ENCODE data around the gene EPS8L3. TPM values are rescaled to one million over a fixed set of nuclear protein-coding genes. Genes with fewer than 3 reads are reported as not detected.
"Not testable (repeated sequence)": the region's sequence is repeated elsewhere in the genome, so short reads cannot be mapped to it uniquely, and the experiment has no call there.

EPS8L3 gene
- total RNA-seq, 6 donors from 2014 or later, result 0.20 TPM; not detected in 5

GRCh38 chr1:109716121-109716520, 47.6 kb downstream of the EPS8L3 start:
- H3K4me1 ChIP-seq, result no peaks in the 10 kb centered on the region
- H3K36me3 ChIP-seq, result no peaks in the 10 kb centered on the region
- WGBS, 2 donors, result 86 to 91% methylated on average over 2 to 3 of the region's 3 CpGs
- no peak overlapping the region for H3K4me3 ChIP-seq
- ATAC-seq (ENCODE audit: low FRiP score in 2 of 2), result no peak
- H3K27ac ChIP-seq, result no peak overlapping the region
- DNase-seq, result peak in 1 of 2 donors; percentile 49
- no peaks in the 10 kb centered on the region for H3K9me3 ChIP-seq
- TF ChIP-seq EP300 (IDR thresholded peaks at IDR 0.05) (no peak), POLR2AphosphoS5 (IDR thresholded peaks at IDR 0.05) (no peak), POLR2A (IDR thresholded peaks at IDR 0.05) (no peak), CTCF (IDR thresholded peaks at IDR 0.05) (no peak)
- H3K27me3 ChIP-seq, result no peaks in the 10 kb centered on the region

GRCh38 chr1:109714661-109715372, 48.9 kb downstream of the EPS8L3 start:
- H3K4me1 ChIP-seq, result no peaks in the 10 kb centered on the region
- H3K27ac ChIP-seq, result no peak overlapping the region
- WGBS, 2 donors, result 88% methylated on average over 11 of the region's 12 CpGs
- ATAC-seq (ENCODE audit: low FRiP score in 2 of 2), result no peak
- no peak overlapping the region for H3K4me3 ChIP-seq
- no peaks in the 10 kb centered on the region for H3K36me3 ChIP-seq
- no peaks in the 10 kb centered on the region for H3K27me3 ChIP-seq
- peak in 1 of 2 donors; percentile 22 for DNase-seq
- TF ChIP-seq CTCF (IDR thresholded peaks at IDR 0.05), result no peak
- TF ChIP-seq POLR2AphosphoS5 (IDR thresholded peaks at IDR 0.05), result no peak
- TF ChIP-seq EP300 (IDR thresholded peaks at IDR 0.05), result no peak
- no peak for TF ChIP-seq POLR2A (IDR thresholded peaks at IDR 0.05)
- no peaks in the 10 kb centered on the region for H3K9me3 ChIP-seq

- 80 to 84% methylated on average over 2 to 5 of the region's 5 CpGs for WGBS, 2 donors
- Histone ChIP-seq H3K36me3 (no peaks in the 10 kb centered on the region), H3K4me1 (no peaks in the 10 kb centered on the region), H3K9me3 (peaks cover 0 to 5% (median 1%) of the 10 kb centered on the region in 4 donors), H3K27ac (no peak overlapping the region), H3K4me3 (no peak overlapping the region), H3K27me3 (no peaks in the 10 kb centered on the region)
- DNase-seq (no peak), ATAC-seq (ENCODE audit: low FRiP score in 2 of 2) (no peak)
- no peak for TF ChIP-seq CTCF (IDR thresholded peaks at IDR 0.05)
- no peak for TF ChIP-seq POLR2AphosphoS5 (IDR thresholded peaks at IDR 0.05)
- TF ChIP-seq POLR2A (IDR thresholded peaks at IDR 0.05), result no peak
- no peak for TF ChIP-seq EP300 (IDR thresholded peaks at IDR 0.05)
These were observed 50.1 kb downstream of the EPS8L3 start for GRCh38 chr1:109713636-109714035.

- DNase-seq (peak in 1 of 2 donors; percentile 67), ATAC-seq (ENCODE audit: low FRiP score in 2 of 2) (peak; percentile 41)
- no peaks in the 10 kb centered on the region for H3K36me3 ChIP-seq
- no peaks in the 10 kb centered on the region for H3K27me3 ChIP-seq
- 60 to 77% methylated on average over 14 to 17 of the region's 22 CpGs for WGBS, 2 donors
- peak overlapping the region in 3 of 4 donors; percentile 24 to 40 (median 38) for H3K4me3 ChIP-seq
- no peak overlapping the region for H3K27ac ChIP-seq
- H3K9me3 ChIP-seq, result peaks cover 0 to 11% (median 1%) of the 10 kb centered on the region in 4 donors
- TF ChIP-seq CTCF (IDR thresholded peaks at IDR 0.05) (no peak), EP300 (IDR thresholded peaks at IDR 0.05) (no peak), POLR2A (IDR thresholded peaks at IDR 0.05) (no peak), POLR2AphosphoS5 (IDR thresholded peaks at IDR 0.05) (no peak)
- no peaks in the 10 kb centered on the region for H3K4me1 ChIP-seq
These were observed 51.3 kb downstream of the EPS8L3 start for GRCh38 chr1:109712321-109712864.

- ATAC-seq (ENCODE audit: low FRiP score in 2 of 2), result peak; percentile 47 to 84
- Histone ChIP-seq H3K4me3 (peak within 1 kb of the TSS in 3 of 4 donors; percentile 24 to 40 (median 38)), H3K9me3 (peaks cover 0 to 11% (median 1%) of the 10 kb centered on the region in 4 donors)
- not testable (repeated sequence) for H3K27me3 ChIP-seq, H3K4me1 ChIP-seq, H3K27ac ChIP-seq, H3K36me3 ChIP-seq
- DNase-seq, result peak in 1 of 2 donors; percentile 83
- 46 to 54% methylated on average over 8 to 11 of the region's 33 CpGs for WGBS, 2 donors
These were observed 52.0 kb downstream of the EPS8L3 start, which contains the start of gene GSTM5 for GRCh38 chr1:109711593-109712320. Gene GSTM5, plus strand, starts transcription at chr1:109712251. Its CDS starts 62 bp downstream, at chr1:109712313.

- ATAC-seq (ENCODE audit: low FRiP score in 2 of 2); H3K4me3 ChIP-seq; H3K4me1 ChIP-seq; H3K36me3 ChIP-seq; H3K27ac ChIP-seq; H3K27me3 ChIP-seq; DNase-seq: not testable (repeated sequence)
- peaks cover 0 to 11% (median 1%) of the 10 kb centered on the region in 4 donors for H3K9me3 ChIP-seq
These were observed 53.9 kb downstream of the EPS8L3 start for GRCh38 chr1:109709822-109710221.

GRCh38 chr1:109708949-109709348, 54.8 kb downstream of the EPS8L3 start:
- not testable (repeated sequence) for H3K4me1 ChIP-seq; H3K36me3 ChIP-seq; H3K27ac ChIP-seq; H3K27me3 ChIP-seq; DNase-seq; H3K4me3 ChIP-seq; ATAC-seq (ENCODE audit: low FRiP score in 2 of 2)
- H3K9me3 ChIP-seq, result peaks cover 0 to 11% (median 1%) of the 10 kb centered on the region in 4 donors
- 63 to 79% methylated on average over 4 of the region's 4 CpGs for WGBS, 2 donors

All from upper lobe of left lung (tissue), 6 donors.